ENCODE data around the gene LRP10. TPM values are rescaled to one million over a fixed set of nuclear protein-coding genes. Genes with fewer than 3 reads are reported as not detected.

The LRP10 gene
- total and polyA plus RNA-seq, 2 of the 8 experiments (the other 6 are each of a cell fraction or from before 2014, with no cell fraction given): 12.4 to 15.6 TPM

GRCh38 chr14:22872833-22873520 lies 1.4 kb downstream of the LRP10 start (continued):
- TF ChIP-seq CTCF (IDR thresholded peaks at IDR 0.05; ENCODE audit: control extremely low read depth in 1 of 3, insufficient read depth in 1 of 3, low read depth in 1 of 3, low read length in 3 of 3) (no peak), HDAC6 (IDR thresholded peaks at IDR 0.05; ENCODE audit: low read depth, low read length) (no peak), E2F6 (IDR thresholded peaks at IDR 0.05) (no peak)
